HG02970 (cell line): ENCODE measurements around the gene MARCHF2.
A peak's percentile ranks its signal among the peaks of the same experiment; 100 is the strongest.
"Not testable (repeated sequence)": the region's sequence is repeated elsewhere in the genome, so short reads cannot be mapped to it uniquely, and the experiment has no call there.

Experiments
- ATAC-seq: cut with Tn5 transposase; IDR thresholded peaks from one replicate; pipeline ENCODE4 v1.9.1; 2021; ENCODE audit warnings: mild to moderate bottlenecking, moderate library complexity, moderate number of reproducible peaks; ENCODE audit not compliant: unreplicated experiment, low FRiP score

The MARCHF2 gene

DNA sequence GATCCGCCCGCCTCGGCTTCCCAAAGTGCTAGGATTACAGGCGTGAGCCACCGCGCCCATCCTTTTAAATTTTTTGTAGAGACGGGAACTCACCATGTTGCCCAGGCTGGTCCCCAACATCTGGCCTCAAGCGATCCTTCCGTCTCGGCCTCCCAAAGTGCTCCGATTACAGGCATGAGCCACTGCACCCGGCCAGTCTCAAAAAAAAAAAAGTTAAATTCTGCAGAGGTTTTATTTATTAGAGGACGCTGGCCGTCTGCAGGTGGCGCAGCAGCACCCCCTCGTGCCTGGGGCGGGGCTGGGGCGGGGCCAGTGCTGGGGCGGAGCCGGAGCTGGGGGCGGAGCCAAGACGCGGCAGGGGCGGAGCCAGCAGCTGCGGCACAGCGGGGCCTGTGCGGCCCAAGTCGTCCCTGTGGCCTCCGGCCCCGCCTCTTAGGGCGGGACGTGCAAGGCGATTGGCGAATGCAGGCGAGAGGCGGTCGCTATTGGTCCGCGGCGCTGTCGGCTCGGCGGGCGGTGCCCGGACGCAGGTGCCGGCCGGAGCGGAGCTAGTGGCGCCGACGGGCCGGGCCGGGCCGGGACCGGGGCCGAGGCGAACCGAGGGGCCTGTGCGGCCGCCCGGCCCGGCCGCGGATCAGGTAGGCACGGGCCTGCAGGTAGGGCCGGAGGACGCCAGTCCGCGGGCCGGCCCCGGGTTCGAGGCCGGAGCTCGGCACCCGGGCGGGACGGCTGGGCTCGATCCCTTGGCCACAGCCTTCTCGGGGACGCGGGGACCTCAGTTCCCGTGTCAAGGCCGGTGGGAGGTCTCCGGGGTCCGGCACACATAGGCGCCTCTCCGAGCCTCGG lies at the start of gene MARCHF2:
MARCHF2 (plus strand) TSS at position 523 of the 846 bp plus-strand sequence. CDS start 8,536 bp downstream, outside the sequence.
- peak; percentile 97 for ATAC-seq

DNA sequence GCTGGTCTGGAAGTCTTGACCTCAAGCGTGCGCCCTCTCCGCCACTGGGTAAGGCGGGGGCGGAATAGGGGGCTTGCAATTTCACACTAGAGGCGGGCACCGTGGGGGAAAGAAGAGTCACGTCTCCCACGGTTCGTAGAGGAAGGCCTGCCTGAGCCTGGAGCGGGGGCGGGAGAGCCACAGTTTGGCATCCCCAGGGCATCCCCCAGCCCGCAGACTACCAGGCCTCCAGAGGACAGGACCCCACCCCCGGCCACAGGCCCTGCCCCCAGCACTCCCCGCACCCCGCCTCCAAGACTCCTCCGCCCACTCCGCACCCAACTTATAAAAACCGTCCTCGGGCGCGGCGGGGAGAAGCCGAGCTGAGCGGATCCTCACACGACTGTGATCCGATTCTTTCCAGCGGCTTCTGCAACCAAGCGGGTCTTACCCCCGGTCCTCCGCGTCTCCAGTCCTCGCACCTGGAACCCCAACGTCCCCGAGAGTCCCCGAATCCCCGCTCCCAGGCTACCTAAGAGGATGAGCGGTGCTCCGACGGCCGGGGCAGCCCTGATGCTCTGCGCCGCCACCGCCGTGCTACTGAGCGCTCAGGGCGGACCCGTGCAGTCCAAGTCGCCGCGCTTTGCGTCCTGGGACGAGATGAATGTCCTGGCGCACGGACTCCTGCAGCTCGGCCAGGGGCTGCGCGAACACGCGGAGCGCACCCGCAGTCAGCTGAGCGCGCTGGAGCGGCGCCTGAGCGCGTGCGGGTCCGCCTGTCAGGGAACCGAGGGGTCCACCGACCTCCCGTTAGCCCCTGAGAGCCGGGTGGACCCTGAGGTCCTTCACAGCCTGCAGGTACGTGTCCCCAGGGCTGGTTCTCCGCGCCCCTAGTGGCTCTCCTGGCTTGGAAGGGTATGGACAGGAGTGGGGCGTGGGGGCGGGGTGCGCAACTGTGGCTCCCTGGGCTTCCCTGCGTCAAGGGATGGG lies 49.0 kb upstream of the MARCHF2 start, which contains the start of gene ANGPTL4:
ANGPTL4 (plus strand) TSS at position 353 of the 969 bp plus-strand sequence; CDS start at position 520, 167 bp downstream.
- no peak for ATAC-seq

- ATAC-seq, result no peak
Observed at GRCh38 chr19:8366121-8366581, 47.0 kb upstream of the MARCHF2 start.

DNA sequence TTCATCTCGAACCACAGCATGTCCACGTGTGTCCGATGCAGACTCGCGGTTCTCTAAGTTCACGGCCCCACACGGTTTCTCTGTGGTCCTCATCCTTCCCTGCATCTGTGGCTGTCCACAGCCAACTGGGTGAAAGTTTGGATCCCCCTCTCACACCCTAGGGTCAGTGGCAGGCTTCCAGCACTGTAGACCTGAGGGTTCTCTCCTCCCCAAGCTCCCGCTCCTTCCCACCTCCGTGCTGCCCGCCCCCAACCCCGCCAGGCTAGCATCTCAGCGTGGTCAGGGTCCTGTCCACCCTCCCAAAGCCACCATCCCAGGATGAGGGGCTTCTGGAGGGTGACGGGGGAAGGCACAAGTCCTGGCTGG lies 46.2 kb upstream of the MARCHF2 start:
- no peak for ATAC-seq

- no peak for ATAC-seq
Observed at GRCh38 chr19:8367327-8368001, 45.6 kb upstream of the MARCHF2 start.

DNA sequence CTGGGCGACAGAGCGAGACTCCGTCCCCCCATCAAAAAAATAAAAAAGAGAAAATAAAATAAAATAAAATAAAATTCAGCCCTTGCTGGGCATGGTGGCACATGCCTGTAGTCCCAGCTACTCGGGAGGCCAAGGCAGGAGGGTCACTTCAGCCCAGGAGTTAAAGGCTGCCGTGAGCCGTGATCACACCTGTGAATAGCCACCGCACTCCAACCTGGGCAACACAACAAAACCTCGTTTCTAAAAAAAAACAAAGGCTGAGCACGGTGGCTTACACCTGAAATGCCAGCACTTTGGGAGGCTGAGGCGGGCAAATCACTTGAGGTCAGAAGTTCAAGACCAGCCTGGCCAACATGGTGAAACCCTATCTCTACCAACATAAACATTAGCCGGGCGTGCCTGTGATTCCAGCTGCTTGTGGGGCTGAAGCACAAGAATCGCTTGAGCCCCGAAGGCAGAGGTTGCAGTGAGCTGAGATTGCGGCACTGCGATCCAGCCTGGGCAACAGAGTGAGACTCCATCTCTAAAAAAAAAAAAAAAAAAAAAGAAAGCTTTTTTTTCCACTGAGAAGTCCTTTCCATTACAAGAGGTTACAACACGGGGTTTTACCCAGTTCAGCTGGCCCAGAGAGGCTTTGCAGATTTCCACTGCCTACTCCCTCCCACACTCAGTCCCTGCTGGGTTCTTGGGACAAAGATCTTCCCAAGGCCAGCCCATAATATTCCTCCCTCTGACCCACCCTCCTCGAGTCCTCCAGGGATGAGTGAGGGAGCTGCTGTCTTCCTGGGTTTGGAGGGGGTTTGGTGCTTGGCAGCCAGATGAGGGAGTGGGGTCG lies 42.7 kb upstream of the MARCHF2 start:
- no peak for ATAC-seq

DNA sequence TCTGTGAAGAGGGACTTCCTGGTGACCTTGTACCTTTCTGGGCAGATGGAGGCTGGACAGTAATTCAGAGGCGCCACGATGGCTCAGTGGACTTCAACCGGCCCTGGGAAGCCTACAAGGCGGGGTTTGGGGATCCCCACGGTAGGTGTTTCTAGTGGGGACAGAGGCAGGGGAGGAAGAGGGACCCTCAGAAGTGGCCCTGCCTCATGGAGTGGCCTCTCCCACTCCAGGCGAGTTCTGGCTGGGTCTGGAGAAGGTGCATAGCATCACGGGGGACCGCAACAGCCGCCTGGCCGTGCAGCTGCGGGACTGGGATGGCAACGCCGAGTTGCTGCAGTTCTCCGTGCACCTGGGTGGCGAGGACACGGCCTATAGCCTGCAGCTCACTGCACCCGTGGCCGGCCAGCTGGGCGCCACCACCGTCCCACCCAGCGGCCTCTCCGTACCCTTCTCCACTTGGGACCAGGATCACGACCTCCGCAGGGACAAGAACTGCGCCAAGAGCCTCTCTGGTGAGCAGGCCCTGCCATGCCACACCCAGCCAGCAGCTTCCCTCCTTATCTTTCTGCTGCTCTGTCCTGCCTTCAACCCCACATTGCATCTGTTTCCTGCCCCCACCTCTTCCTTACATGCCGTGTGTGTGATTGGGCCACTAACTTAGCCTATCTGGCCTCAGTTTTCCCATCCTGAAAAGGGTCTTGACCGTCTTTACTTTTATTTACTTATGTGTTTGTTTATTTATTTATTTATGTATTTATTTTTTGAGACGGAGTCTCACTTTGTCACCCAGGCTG lies 41.9 kb upstream of the MARCHF2 start:
- ATAC-seq, result no peak

DNA sequence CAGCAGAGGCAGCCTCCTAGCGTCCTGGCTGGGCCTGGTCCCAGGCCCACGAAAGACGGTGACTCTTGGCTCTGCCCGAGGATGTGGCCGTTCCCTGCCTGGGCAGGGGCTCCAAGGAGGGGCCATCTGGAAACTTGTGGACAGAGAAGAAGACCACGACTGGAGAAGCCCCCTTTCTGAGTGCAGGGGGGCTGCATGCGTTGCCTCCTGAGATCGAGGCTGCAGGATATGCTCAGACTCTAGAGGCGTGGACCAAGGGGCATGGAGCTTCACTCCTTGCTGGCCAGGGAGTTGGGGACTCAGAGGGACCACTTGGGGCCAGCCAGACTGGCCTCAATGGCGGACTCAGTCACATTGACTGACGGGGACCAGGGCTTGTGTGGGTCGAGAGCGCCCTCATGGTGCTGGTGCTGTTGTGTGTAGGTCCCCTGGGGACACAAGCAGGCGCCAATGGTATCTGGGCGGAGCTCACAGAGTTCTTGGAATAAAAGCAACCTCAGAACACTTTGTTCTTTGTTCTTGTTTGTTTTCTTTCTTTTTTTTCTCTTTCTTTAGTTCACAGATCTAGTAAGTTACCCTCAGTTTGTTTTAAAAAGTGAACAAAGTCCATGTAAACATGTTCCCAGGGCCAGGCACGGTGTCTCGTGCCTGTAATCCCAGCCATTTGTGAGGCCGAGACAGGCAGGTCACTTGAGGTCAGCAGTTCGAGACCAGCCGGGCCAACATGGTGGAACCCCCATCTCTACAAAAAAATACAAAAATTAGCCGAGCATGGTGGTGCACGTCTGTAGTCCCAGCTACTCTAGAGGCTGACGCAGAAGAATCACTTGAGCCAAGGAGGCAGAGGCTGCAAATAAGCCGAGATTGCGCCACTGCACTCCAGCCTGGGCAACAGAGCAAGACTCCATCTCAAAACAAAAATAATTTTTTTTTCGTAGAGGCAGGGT lies 39.0 kb upstream of the MARCHF2 start:
- no peak for ATAC-seq

GRCh38 chr19:8375766-8376165 lies 37.3 kb upstream of the MARCHF2 start:
- ATAC-seq, result not testable (repeated sequence)

DNA sequence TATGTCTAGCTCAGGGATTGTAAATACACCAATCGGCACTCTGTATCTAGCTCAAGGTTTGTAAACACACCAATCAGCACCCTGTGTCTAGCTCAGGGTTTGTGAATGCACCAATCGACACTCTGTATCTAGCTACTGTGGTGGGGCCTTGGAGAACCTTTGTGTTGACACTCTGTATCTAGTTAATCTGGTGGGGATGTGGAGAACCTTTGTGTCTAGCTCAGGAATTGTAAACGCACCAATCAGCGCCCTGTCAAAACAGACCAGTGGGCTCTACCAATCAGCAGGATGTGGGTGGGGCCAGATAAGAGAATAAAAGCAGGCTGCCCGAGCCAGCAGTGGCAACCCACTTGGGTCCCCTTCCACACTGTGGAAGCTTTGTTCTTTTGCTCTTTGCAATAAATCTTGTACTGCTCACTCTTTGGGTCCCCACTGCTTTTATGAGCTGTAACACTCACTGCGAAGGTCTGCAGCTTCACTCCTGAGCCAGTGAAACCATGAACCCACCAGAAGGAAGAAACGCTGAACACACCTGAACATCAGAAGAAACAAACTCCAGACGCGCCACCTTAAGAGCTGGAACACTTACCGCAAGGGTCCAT lies 36.6 kb upstream of the MARCHF2 start:
- ATAC-seq, result not testable (repeated sequence)

DNA sequence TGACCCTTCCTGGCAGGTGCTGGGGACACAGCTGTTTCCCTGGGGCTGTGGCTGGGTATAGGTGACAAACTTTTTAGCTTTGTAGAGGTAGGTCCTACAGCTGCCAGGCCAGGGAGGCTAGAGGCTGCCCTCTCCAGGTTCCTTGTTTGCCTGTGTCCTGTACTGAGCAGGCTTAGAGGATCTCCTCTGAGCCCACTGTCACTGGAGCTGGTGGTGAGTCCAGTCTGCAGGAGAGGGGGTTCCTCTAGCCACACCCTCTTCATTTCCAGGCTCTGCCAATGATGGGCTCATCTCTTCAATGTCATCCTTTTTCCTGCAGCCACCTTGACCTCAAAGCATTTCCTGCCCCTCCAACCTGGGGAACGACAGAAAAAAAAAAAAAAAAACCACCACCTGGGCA lies 35.5 kb upstream of the MARCHF2 start:
- ATAC-seq, result no peak

DNA sequence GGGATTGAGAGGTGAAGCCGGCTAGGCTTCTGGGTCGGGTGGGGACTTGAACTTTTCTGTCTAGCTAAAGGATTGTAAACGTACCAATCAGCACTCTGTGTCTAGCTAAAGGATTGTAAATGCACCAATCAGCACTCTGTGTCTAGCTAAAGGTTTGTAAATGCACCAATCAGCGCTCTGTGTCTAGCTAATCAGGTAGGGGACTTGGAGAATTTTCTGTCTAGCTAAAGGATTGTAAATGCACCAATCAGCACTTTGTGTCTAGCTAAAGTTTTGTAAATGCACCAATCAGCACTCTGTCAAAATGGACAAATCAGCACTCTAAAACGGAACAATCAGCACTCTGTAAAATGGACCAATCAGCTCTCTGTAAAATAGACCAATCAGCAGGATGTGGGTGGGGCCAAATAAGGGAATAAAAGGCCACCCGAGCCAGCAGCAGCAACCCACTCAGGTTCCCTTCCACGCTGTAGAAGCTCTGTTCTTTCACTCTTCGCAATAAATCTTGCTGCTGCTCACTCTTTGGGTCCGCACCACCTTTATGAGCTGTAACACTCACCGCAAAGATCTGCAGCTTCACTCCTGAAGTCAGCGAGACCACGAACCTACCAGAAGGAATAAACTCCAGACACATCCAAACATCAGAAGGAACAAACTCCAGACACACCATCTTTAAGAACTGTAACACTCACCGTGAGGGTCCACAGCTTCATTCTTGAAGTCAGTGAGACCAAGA lies 33.8 kb upstream of the MARCHF2 start:
- ATAC-seq, result not testable (repeated sequence)

DNA sequence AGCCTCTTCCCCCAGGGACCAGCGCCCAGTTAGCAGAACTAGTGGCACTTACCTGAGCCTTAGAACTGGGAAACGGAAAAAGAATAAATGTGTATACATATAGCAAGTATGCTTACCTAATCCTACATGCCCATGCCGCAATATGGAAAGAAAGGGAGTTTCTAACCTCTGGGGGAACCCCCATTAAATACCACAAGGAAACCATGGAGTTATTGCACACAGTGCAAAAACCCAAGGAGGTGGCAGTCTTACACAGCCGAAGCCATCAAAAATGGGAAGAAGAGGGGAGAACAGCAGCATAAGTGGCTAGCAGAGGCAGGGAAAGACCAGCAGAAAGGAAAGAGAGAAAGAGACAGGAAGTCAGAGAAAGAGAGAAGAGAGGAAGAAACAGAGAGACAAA lies 28.5 kb upstream of the MARCHF2 start:
- ATAC-seq, result not testable (repeated sequence)

DNA sequence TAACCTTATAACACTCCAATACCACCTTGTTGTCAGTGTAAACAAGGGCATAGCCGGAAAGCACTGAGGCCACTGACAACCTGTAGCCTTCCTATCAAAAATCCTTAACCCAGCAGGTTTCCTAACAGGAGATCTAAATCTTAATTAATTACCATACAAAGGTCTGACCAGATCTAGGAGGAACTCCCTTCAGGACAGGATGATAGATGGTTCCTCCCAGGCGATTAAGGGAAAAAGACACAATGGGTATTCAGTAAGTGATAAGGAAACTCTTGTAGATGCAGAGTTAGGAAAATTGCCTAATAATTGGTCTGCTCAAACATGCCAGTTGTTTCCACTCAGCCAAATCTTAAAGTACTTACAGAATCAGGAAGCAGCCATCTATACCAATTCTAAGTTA lies 28.0 kb upstream of the MARCHF2 start:
- not testable (repeated sequence) for ATAC-seq

GRCh38 chr19:8385566-8385965 lies 27.5 kb upstream of the MARCHF2 start:
- ATAC-seq, result not testable (repeated sequence)

- not testable (repeated sequence) for ATAC-seq
Observed at GRCh38 chr19:8386419-8386818, 26.7 kb upstream of the MARCHF2 start.

GRCh38 chr19:8386990-8387389 lies 26.1 kb upstream of the MARCHF2 start:
- no peak for ATAC-seq
